Adipocyte (in vitro differentiated cells): ENCODE measurements around the gene BBS1.

Source experiments
- DNase-seq: peaks from one replicate; pipeline ENCODE4 v3.0.0-alpha.2; 2015; ENCODE audit warnings: low read depth
- H3K27me3 ChIP-seq: replicated peaks from 2 replicates; pipeline ENCODE4 v1.7.0; 2013; ENCODE audit warnings: mild to moderate bottlenecking, low read length, moderate library complexity; ENCODE audit not compliant: control insufficient read depth, insufficient read depth
- H3K36me3 ChIP-seq: 2 replicates; pipeline ENCODE4 v1.7.0; 2013; ENCODE audit warnings: low read length, mild to moderate bottlenecking, moderate library complexity; ENCODE audit not compliant: control insufficient read depth, insufficient read depth, severe bottlenecking
- H3K4me1 ChIP-seq: 2 replicates; pipeline ENCODE4 v1.7.0; 2013; ENCODE audit warnings: mild to moderate bottlenecking, low read length, moderate library complexity; ENCODE audit not compliant: control insufficient read depth, insufficient read depth
- H3K4me3 ChIP-seq: 2 replicates; pipeline ENCODE4 v1.7.0; 2013; ENCODE audit warnings: mild to moderate bottlenecking, low read length, moderate library complexity
- H3K9ac ChIP-seq: 2 replicates; pipeline ENCODE4 v1.7.0; 2013; ENCODE audit warnings: mild to moderate bottlenecking, low read length, moderate library complexity
- H3K9me3 ChIP-seq: 2 replicates; pipeline ENCODE4 v1.7.0; 2013; ENCODE audit warnings: mild to moderate bottlenecking, low read length, moderate library complexity; ENCODE audit not compliant: control insufficient read depth

Gene BBS1

DNA sequence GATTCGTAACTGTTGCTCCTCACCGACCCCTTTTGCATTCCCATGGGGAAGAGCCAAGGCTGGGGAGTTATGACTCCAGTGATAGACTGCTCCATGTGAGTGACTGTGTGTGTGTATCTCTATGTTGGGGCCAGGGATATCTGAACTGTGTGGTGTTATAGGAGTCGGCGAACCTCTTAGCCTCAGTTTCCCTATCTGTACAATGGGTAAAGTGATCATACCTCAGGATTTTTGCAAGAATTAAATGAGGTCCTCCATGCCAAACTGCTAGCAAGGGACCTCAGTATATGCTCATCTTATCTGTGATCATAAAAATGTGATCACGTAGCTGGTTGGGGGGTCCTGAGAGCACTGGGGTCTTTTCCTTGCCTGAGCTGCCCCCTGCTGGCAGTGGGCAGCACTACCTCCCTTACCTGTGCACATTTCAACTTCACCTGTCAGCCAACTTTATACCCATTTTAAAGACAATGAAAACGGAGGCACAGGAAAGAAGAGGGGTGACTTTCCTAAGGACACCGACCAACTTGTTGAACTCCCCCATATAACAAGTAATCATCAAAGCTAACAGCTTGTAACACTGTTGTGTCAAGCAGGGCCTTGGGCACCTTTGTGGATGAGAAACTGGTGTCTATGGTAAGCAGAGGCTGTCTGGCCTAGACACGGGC, 31.6 kb upstream of the BBS1 start:
- peak; percentile 30 for DNase-seq
- no peaks in the 10 kb centered on the region for H3K9me3 ChIP-seq
- peaks cover 11% of the 10 kb centered on the region for H3K36me3 ChIP-seq
- H3K27me3 ChIP-seq, result no peaks in the 10 kb centered on the region
- peaks cover 19% of the 10 kb centered on the region for H3K4me1 ChIP-seq
- H3K9ac ChIP-seq, result peak overlapping the region; percentile 99
- H3K4me3 ChIP-seq, result peak overlapping the region; percentile 92

- no peaks in the 10 kb centered on the region for H3K27me3 ChIP-seq
- no peaks in the 10 kb centered on the region for H3K9me3 ChIP-seq
- H3K4me1 ChIP-seq, result peaks cover 19% of the 10 kb centered on the region
- H3K4me3 ChIP-seq, result peak overlapping the region; percentile 92
- peak; percentile 72 for DNase-seq
- peaks cover 7% of the 10 kb centered on the region for H3K36me3 ChIP-seq
- peak overlapping the region; percentile 99 for H3K9ac ChIP-seq
These were observed 30.9 kb upstream of the BBS1 start for GRCh38 chr11:66479394-66480116.

DNA sequence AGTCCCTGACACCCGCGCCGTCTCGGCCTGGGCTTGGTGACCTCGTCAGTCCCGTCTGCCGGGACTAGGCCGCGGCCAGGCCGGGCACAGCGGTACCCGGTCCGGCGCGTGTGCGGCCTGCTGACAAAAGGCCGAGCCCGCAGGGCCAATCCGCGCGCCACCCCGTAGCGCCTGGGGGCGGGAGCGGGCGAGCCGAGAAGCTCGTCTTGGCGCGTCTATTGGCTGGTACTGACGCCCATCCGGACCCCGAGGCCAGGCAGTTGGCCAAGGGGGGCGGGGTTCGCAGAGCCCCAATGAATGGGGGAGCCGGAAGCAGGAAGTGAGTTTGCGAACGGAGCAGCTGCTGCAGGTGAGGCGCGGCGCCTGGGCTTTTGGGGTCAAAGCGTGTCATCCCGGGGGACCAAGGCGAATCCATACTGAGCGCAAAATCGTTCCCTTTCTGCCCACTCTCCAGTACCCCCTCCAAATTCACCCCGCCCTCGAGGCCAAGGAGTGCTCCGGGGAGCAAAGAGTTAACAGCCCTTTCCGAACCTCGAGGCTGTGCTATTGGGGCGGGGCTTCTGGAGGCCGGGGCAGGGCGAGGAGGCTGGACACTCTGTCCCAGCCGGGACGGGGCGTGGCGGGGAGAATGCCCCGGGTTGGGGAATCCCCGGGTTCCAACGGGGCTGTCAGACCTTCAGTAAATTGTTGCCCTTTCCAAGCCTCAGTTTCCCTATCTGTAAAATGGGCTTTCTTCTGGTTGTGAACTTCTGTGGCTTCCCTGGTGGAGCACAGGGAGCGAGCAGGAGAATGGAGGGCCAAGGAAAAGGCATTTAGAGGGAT, 30.1 kb upstream of the BBS1 start, which contains the start of gene DPP3:
TSS of gene DPP3 (plus strand) at position 318 of the 822 bp plus-strand sequence. CDS start 1,767 bp downstream, outside the sequence.
- Histone ChIP-seq H3K4me3 (peak within 1 kb of the TSS; percentile 92), H3K36me3 (peaks cover 11% of the 10 kb centered on the region), H3K27me3 (no peaks in the 10 kb centered on the region), H3K9me3 (no peaks in the 10 kb centered on the region), H3K9ac (peak within 1 kb of the TSS; percentile 99), H3K4me1 (peaks cover 19% of the 10 kb centered on the region)
- DNase-seq, result peak; percentile 99

DNA sequence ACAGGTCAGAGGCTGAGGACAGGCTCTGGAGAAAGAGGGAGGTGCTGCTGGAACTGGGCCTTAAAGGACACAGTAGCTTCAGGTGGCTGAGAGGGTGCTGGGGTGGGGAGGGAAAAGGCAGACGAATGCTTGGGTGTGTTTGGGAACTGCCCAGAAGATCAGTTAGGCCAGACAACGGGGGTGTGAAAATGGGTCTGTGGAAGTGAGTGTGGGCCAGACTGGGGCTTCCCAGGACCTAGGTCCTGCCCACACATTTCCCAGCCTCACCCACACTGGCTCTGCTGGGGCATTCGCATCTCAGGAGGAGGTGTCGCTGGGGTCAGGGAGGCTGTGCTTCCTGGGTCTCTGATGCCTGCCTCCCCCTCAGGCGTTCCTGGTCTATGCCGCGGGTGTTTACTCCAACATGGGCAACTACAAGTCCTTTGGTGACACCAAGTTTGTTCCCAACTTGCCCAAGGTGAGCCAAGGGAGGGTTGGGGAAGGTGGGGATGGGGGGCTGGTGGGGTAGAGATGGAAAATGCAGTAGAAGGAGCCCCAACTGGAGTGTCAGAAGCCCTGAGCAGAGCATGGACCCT, 25.5 kb upstream of the BBS1 start:
- no peak for DNase-seq
- H3K9me3 ChIP-seq, result no peaks in the 10 kb centered on the region
- H3K36me3 ChIP-seq, result peaks cover 55% of the 10 kb centered on the region
- H3K9ac ChIP-seq, result no peak overlapping the region
- peaks cover 7% of the 10 kb centered on the region for H3K4me1 ChIP-seq
- H3K27me3 ChIP-seq, result no peaks in the 10 kb centered on the region
- H3K4me3 ChIP-seq, result no peak overlapping the region

GRCh38 chr11:66488957-66489356, 21.5 kb upstream of the BBS1 start:
- Histone ChIP-seq H3K27me3 (no peaks in the 10 kb centered on the region), H3K9ac (no peak overlapping the region), H3K9me3 (no peaks in the 10 kb centered on the region), H3K36me3 (peaks cover 79% of the 10 kb centered on the region), H3K4me3 (no peak overlapping the region), H3K4me1 (no peaks in the 10 kb centered on the region)
- DNase-seq, result no peak

- H3K9me3 ChIP-seq, result no peaks in the 10 kb centered on the region
- peaks cover 82% of the 10 kb centered on the region for H3K36me3 ChIP-seq
- DNase-seq, result no peak
These were observed 20.8 kb upstream of the BBS1 start for GRCh38 chr11:66489636-66490035.

DNA sequence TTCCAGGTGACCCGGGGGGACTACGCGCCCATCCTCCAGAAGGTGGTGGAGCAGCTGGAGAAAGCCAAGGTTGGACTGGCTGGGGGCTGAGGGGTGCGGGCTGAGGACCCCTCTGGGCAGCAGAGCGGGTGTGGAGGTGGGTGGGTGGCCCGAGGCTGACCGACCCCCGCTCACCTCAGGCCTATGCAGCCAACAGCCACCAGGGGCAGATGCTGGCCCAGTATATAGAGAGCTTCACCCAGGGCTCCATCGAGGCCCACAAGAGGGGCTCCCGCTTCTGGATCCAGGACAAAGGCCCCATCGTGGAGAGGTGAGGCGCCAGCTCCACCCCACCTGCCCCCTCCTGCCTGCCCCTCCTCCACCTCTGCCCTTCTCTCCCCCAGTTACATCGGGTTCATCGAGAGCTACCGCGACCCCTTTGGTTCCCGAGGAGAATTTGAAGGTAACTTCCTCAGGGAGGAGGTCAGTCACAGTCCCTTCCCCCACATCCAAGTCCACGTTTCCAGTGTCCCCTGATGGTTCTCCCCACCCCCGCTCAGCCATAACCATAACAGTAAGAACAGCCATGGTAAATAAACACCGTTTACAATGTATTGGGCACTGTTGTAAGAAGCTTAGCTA, 19.0 kb upstream of the BBS1 start:
- Histone ChIP-seq H3K4me1 (no peaks in the 10 kb centered on the region), H3K9ac (no peak overlapping the region), H3K36me3 (peaks cover 80% of the 10 kb centered on the region), H3K27me3 (no peaks in the 10 kb centered on the region), H3K4me3 (no peak overlapping the region), H3K9me3 (no peaks in the 10 kb centered on the region)
- DNase-seq, result peak; percentile 13

More at GRCh38 chr11:66489636-66490035, 20.8 kb upstream of the BBS1 start:
- no peak overlapping the region for H3K9ac ChIP-seq
- no peaks in the 10 kb centered on the region for H3K4me1 ChIP-seq
- H3K4me3 ChIP-seq, result no peak overlapping the region
- no peaks in the 10 kb centered on the region for H3K27me3 ChIP-seq

GRCh38 chr11:66492161-66492865, 18.1 kb upstream of the BBS1 start:
- no peak for DNase-seq
- Histone ChIP-seq H3K9me3 (no peaks in the 10 kb centered on the region), H3K9ac (no peak overlapping the region), H3K36me3 (peaks cover 81% of the 10 kb centered on the region), H3K27me3 (no peaks in the 10 kb centered on the region), H3K4me1 (no peaks in the 10 kb centered on the region), H3K4me3 (no peak overlapping the region)

DNA sequence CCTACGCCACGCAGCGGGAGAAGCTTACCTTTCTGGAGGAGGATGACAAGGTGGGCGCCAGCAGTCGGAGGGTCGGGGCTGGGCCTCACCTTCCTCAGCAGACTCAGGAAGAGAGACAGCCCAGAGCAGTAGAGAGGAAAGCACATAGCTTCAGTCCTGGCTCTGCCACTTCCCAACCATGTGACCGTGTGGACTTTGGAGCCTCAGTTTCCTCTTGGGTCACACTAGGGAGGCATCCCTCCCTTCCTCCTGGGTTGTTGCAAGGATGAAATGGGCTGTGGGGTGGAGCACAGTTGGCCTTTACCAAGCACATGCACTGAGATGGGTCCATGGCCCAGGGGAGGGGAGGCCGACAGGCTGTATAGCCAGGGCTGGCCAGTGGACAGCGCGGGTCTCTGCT, 17.3 kb upstream of the BBS1 start:
- H3K9ac ChIP-seq, result no peak overlapping the region
- H3K36me3 ChIP-seq, result peaks cover 80% of the 10 kb centered on the region

DNA sequence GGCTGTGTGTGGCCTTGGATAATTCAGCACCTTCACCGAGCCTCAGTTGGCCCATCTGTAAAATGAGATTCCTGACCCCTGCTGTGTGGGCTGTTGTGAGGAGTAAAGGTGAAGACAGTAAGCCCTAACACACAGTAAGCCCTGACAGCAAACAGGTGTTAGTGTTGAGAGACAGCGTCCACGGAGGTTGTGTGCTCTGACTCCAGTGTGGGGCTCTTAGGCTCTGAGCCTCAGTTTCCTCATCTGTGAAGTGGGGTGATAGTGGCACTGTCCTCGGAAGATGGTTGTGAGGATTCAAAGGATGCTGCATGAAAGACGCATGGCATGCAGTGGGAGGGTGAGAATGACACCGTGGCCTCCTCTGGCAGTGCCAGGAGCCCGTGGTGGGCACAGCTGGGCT, 16.0 kb upstream of the BBS1 start:
- Histone ChIP-seq H3K9ac (no peak overlapping the region), H3K4me3 (no peak overlapping the region), H3K36me3 (peaks cover 75% of the 10 kb centered on the region), H3K9me3 (no peaks in the 10 kb centered on the region), H3K27me3 (no peaks in the 10 kb centered on the region), H3K4me1 (no peaks in the 10 kb centered on the region)
- no peak for DNase-seq

More for the DNA sequence above, 17.3 kb upstream of the BBS1 start:
- Histone ChIP-seq H3K4me3 (no peak overlapping the region), H3K4me1 (no peaks in the 10 kb centered on the region), H3K9me3 (no peaks in the 10 kb centered on the region), H3K27me3 (no peaks in the 10 kb centered on the region)
- DNase-seq, result no peak
